Stimulated activated CD8-positive, alpha-beta memory T cell treated with anti-CD3 and anti-CD28 coated beads, Interleukin-4, amount 100 ng/mL, for 1 hour (primary cell): ENCODE measurements around the gene OLFML2B.

Source experiments
- DNase-seq, 2 donors: peaks; one replicate each; pipeline ENCODE4 v3.0.0-alpha.2; 2020; ENCODE audit warnings: low read depth in 2 of 2, low spot score in 1 of 2

The OLFML2B gene

DNA sequence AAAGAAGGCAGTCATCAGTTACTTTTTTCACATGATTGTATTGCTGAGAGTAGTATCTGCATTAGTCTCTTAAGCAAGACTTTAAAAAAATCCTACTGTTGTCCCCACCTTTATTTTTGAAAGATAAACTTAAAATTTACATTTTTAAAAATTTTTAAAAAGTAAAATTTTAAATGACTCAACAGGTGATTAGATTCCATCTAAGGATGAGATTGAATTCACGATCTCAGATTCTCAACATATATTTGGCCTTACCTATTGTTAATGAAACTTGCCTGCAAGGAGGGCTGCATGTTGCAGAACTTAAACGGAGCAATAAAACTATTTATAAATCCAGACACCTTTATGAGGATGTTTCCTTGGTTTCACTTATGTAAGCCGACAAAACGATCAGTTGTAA is 75.2 kb downstream of the OLFML2B start:
- DNase-seq: no peak

- DNase-seq: no peak
Observed at GRCh38 chr1:161946071-161946987, 77.3 kb downstream of the OLFML2B start.

- DNase-seq: no peak
Observed at GRCh38 chr1:161945306-161946060, 78.2 kb downstream of the OLFML2B start.

DNA sequence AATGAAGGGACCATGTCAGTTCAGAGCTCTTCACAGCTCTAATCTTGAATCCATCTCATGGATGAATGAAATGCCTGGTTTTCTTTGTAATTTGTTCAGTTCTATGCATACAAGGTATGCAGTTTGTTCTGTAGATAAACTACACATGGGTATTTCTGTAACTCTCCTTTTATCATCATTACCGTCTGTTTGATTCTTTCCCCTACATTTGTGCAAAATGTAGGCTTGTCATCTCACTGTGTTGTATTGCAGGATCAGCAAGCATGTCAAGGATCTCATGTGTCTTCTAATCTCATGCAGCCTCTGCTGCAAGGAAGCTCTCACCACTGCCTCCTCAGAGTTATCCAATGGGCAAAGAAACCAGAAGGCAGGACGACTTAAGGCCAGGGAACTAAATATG is 79.3 kb downstream of the OLFML2B start:
- DNase-seq: no peak

DNA sequence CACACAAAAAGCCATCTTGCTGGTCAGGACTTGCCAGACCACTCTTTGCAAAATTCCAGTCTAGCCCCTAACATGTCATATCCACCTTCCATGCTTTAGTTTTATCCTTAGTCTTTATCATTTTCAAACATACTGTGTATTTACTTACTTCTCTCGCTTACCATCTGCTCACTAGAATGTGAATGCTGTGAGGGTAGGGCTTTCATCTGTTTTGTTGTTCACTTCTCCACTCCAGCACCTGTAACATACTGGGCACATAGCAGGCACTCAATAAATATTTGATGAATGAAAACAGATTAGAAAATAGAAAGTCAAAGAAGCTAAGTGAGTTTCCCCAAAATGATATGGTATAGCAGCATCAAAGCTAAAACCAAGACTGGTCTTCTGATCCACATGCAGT is 79.9 kb downstream of the OLFML2B start:
- no peak for DNase-seq

DNA sequence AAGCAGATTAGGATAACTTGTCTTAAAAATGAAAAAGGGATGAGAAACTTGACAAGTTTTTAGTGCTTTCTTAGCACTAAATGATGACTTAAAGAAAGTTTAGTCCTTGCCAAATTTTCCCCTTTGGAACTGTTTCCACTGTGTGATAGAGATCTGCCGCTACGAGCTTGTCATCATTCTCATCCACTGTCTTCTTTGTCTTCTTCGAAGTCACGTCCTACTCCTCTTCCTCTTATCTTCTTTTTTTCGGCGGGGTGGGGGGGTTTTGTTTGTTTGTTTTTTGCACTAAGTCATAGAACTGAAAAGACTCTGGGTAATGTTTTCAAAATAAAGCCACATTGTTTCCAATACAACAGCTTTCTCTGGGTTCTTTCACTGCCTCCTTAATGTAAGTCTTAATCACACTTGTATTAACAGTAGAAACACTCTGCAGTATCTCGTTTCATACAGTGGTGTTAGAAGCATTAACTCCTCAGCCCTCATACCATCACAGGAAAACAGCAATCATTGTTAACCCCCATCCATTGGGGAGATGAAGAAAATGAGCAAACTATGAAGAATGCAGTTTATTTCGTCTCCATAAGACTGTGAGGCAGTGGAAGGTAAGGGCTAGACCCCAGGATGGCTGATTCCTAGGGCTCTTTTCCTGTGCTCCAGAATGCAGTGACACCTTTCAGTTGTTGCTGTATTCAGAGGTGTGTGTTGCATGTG is 81.8 kb downstream of the OLFML2B start:
- DNase-seq: no peak

GRCh38 chr1:161940866-161941591 is 82.6 kb downstream of the OLFML2B start:
- no peak for DNase-seq

DNA sequence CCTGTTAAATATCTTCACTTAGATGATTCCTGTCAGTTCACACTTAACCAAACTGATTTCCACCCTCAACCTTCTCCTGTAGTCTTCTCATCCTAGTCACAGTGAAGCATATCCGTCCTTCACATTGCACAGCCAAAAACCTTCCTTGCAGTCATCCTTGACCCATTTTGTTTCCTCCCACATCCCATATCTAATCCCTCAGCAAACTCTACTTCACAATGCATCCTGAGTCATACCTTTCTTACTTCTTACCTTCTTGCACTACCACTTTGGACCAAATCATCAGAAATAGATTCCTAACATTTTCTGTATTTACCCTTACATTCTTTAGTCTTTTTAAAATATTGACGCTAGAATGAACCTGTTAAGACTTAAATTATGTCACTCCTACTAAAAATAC is 86.9 kb downstream of the OLFML2B start:
- DNase-seq: no peak

DNA sequence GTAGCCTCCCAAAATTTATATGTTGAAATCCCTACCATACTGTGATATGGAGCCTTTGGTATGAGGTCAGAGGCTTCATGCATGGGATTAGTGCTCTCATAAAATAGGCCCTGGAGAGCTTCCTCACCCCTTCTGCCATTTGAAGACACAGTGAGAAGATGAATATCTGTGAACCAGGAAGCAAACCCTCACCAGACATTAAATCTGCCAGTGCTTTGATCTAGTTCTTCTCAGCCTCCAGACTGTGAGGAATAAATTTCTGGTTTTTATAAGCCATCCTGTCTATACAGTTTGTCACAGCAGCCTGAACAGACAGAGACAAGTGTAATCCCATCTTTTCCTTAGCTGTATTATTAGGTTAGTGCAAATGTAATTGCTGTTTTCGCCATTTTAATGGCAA is 88.4 kb downstream of the OLFML2B start:
- DNase-seq: no peak

GRCh38 chr1:161933592-161934588 is 89.8 kb downstream of the OLFML2B start:
- DNase-seq: no peak
